Tibial nerve (tissue), 4 donors: Measurements from ENCODE around the gene CBL. TPM values are rescaled to one million over a fixed set of nuclear protein-coding genes. Genes with fewer than 3 reads are reported as not detected.
"Not testable (repeated sequence)": the region's sequence is repeated elsewhere in the genome, so short reads cannot be mapped to it uniquely, and the experiment has no call there.

ENCODE experiments used
- DNase-seq, 2 donors: peaks; one replicate each; pipeline ENCODE4 v3.0.0-alpha.2; 2019; ENCODE audit warnings: low spot score in 2 of 2
- H3K27ac ChIP-seq, 4 donors: fragments of 200-600 bp; sonication (generic) in 3 of 4; one replicate each; pipeline ENCODE4 v1.5.1; 2017 to 2019; ENCODE audit warnings: mild to moderate bottlenecking in 1 of 4
- H3K27me3 ChIP-seq, 2 donors: fragments of 200-600 bp; sonication (generic) in 1 of 2; one replicate each; pipeline versions ENCODE4 v1.5.1 to v1.6.0; 2017 to 2019
- H3K36me3 ChIP-seq, 3 donors: fragments of 200-600 bp; sonication (generic); one replicate each; pipeline ENCODE4 v1.5.1; 2018 to 2019
- H3K4me1 ChIP-seq, 4 donors: fragments of 200-600 bp; sonication (generic) in 3 of 4; one replicate each; pipeline ENCODE4 v1.5.1; 2017 to 2019
- H3K4me3 ChIP-seq, 4 donors: fragments of 200-600 bp; sonication (generic) in 3 of 4; one replicate each; pipeline ENCODE4 v1.5.1; 2017 to 2019; ENCODE audit warnings: mild to moderate bottlenecking in 1 of 4, moderate library complexity in 1 of 4
- H3K9me3 ChIP-seq, 4 donors: fragments of 200-600 bp; sonication (generic) in 3 of 4; one replicate each; pipeline ENCODE4 v1.5.1; 2017 to 2019
- CTCF ChIP-seq, 5 experiments: fragments of 200-600 bp in 3 of 5; fragments of 450-650 bp in 2 of 5; sonication (generic) in 3 of 5; IDR thresholded peaks; one replicate each; pipeline ENCODE4 v1.5.1; 2016 to 2019; ENCODE audit warnings: antibody characterized with exemption in 5 of 5, mild to moderate bottlenecking in 3 of 5, moderate library complexity in 2 of 5
- EP300 ChIP-seq, 2 donors: sonication (generic); formaldehyde crosslinking; IDR thresholded peaks; one replicate each; pipeline ENCODE4 v1.6.1; 2017; ENCODE audit warnings: antibody characterized with exemption in 2 of 2, mild to moderate bottlenecking in 1 of 2
- POLR2A ChIP-seq, 2 donors: fragments of 450-650 bp; IDR thresholded peaks; one replicate each; pipeline ENCODE4 v1.6.1; 2017; ENCODE audit warnings: antibody characterized with exemption in 2 of 2, mild to moderate bottlenecking in 2 of 2, moderate library complexity in 2 of 2
- WGBS, 2 donors: methylation state at CpG; one replicate each; pipeline ENCODE4 v1.1.5; 2018; 5-methylcytosine and 5-hydroxymethylcytosine counted together
- total RNA-seq, 4 donors: library from RNA; depleted of rRNA; stranded (reverse); fragments of >200 nt; gene quantifications; one replicate each; pipeline ENCODE4 v1.1.0, GENCODE V29; 2016

The CBL gene
- total RNA-seq, 4 donors from 2014 or later: 14.2 to 19.2 (median 16.0) TPM

- peaks cover 0 to 95% (median 0%) of the 10 kb centered on the region in 3 donors for H3K36me3 ChIP-seq
- H3K27me3 ChIP-seq: no peaks in the 10 kb centered on the region
- no peak overlapping the region for H3K27ac ChIP-seq
- peaks cover 0 to 5% (median 0%) of the 10 kb centered on the region in 4 donors for H3K4me1 ChIP-seq
- WGBS, 2 donors: 87 to 92% methylated on average over 6 of the region's 6 CpGs
- no peak for DNase-seq
- no peak for TF ChIP-seq EP300 (IDR thresholded peaks at IDR 0.05)
- H3K4me3 ChIP-seq: no peak overlapping the region
- no peaks in the 10 kb centered on the region for H3K9me3 ChIP-seq
Observed at GRCh38 chr11:119179342-119179741, 26.8 kb upstream of the CBL start.

GRCh38 chr11:119179983-119180382 lies 26.2 kb upstream of the CBL start:
- Histone ChIP-seq H3K9me3 (no peaks in the 10 kb centered on the region), H3K27me3 (no peaks in the 10 kb centered on the region), H3K27ac (no peak overlapping the region), H3K4me3 (no peak overlapping the region), H3K4me1 (peaks cover 0 to 5% (median 0%) of the 10 kb centered on the region in 4 donors), H3K36me3 (peaks cover 0 to 89% (median 0%) of the 10 kb centered on the region in 3 donors)
- no peak for TF ChIP-seq EP300 (IDR thresholded peaks at IDR 0.05)
- TF ChIP-seq POLR2A (IDR thresholded peaks at IDR 0.05): no peak
- no peak for TF ChIP-seq CTCF (IDR thresholded peaks at IDR 0.05)
- DNase-seq: no peak
- 94 to 95% methylated on average over 10 of the region's 10 CpGs for WGBS, 2 donors

- no peak overlapping the region for H3K4me3 ChIP-seq
- no peaks in the 10 kb centered on the region for H3K9me3 ChIP-seq
- H3K27me3 ChIP-seq: no peaks in the 10 kb centered on the region
- DNase-seq: no peak
- peaks cover 0 to 5% (median 0%) of the 10 kb centered on the region in 4 donors for H3K4me1 ChIP-seq
- H3K36me3 ChIP-seq: peaks cover 0 to 79% (median 0%) of the 10 kb centered on the region in 3 donors
- H3K27ac ChIP-seq: no peak overlapping the region
- 75 to 80% methylated on average over 6 of the region's 6 CpGs for WGBS, 2 donors
- TF ChIP-seq CTCF (IDR thresholded peaks at IDR 0.05) (no peak), EP300 (IDR thresholded peaks at IDR 0.05) (no peak), POLR2A (IDR thresholded peaks at IDR 0.05) (no peak)
Observed at GRCh38 chr11:119180729-119181676, 25.1 kb upstream of the CBL start.

GRCh38 chr11:119181677-119182412 lies 24.3 kb upstream of the CBL start:
- Histone ChIP-seq H3K4me1 (peaks cover 0 to 5% (median 0%) of the 10 kb centered on the region in 4 donors), H3K27ac (no peak overlapping the region), H3K27me3 (peaks cover 0 to 6% of the 10 kb centered on the region in 2 donors), H3K4me3 (no peak overlapping the region), H3K36me3 (peaks cover 0 to 70% (median 0%) of the 10 kb centered on the region in 3 donors), H3K9me3 (no peaks in the 10 kb centered on the region)
- no peak for DNase-seq
- TF ChIP-seq EP300 (IDR thresholded peaks at IDR 0.05) (no peak), CTCF (IDR thresholded peaks at IDR 0.05) (no peak), POLR2A (IDR thresholded peaks at IDR 0.05) (no peak)
- 83 to 92% methylated on average over 17 of the region's 17 CpGs for WGBS, 2 donors

- H3K27ac ChIP-seq, H3K27me3 ChIP-seq, DNase-seq, H3K4me3 ChIP-seq, H3K4me1 ChIP-seq, H3K9me3 ChIP-seq: not testable (repeated sequence)
- 74 to 81% methylated on average over 9 of the region's 9 CpGs for WGBS, 2 donors
- H3K36me3 ChIP-seq: peaks cover 0 to 47% (median 0%) of the 10 kb centered on the region in 3 donors
Observed at GRCh38 chr11:119184399-119184798, 21.7 kb upstream of the CBL start.
